Common myeloid progenitor, CD34-positive (primary cell): ENCODE data around the gene RTEL1.

ENCODE experiments used
- CTCF ChIA-PET: fragments of 350-600 bp; sonication (Branson Sonifier 250); formaldehyde crosslinking; loops from one replicate; lab custom pipeline; 2021; ENCODE audit warnings: antibody characterized with exemption; lab: Charles Lee
- POLR2A ChIA-PET: fragments of 350-600 bp; sonication (Branson Sonifier 250); formaldehyde crosslinking; loops from one replicate; lab custom pipeline; 2021; ENCODE audit warnings: antibody characterized with exemption; lab: Charles Lee
- DNase-seq, 3 donors: peaks; one replicate each; pipeline versions ENCODE4 v3.0.0 to v3.0.0-alpha.2; 2013
- H3K27ac ChIP-seq, 2 experiments: 1 replicate in 1 of 2; 2 replicates in 1 of 2; pipeline ENCODE4 v1.7.0; 2013; ENCODE audit warnings: inconsistent platforms in 2 of 2, low read length in 2 of 2, mild to moderate bottlenecking in 2 of 2, low read depth in 1 of 2, moderate library complexity in 1 of 2; ENCODE audit not compliant: severe bottlenecking in 2 of 2, insufficient read depth in 1 of 2, poor library complexity in 1 of 2
- H3K27me3 ChIP-seq, 5 experiments: replicated peaks in 2 of 5; 1 replicate in 3 of 5; 2 replicates in 2 of 5; pipeline versions ENCODE4 v1.6.1 to v1.7.0; 2013; ENCODE audit warnings: low read length in 4 of 5, mild to moderate bottlenecking in 2 of 5, moderate library complexity in 2 of 5, inconsistent platforms in 1 of 5; ENCODE audit not compliant: insufficient read depth in 5 of 5, control insufficient read depth in 4 of 5
- H3K36me3 ChIP-seq, 4 experiments: 1 replicate in 2 of 4; 2 replicates in 2 of 4; pipeline versions ENCODE4 v1.6.1 to v1.7.0; 2013; ENCODE audit warnings: low read length in 3 of 4, control low read depth in 1 of 4, mild to moderate bottlenecking in 1 of 4; ENCODE audit not compliant: control insufficient read depth in 4 of 4, insufficient read depth in 4 of 4
- H3K4me1 ChIP-seq, 4 experiments: 1 replicate in 3 of 4; 2 replicates in 1 of 4; pipeline versions ENCODE4 v1.6.1 to v1.7.1; 2013; ENCODE audit warnings: low read length in 3 of 4, mild to moderate bottlenecking in 3 of 4, control low read depth in 1 of 4, inconsistent platforms in 1 of 4, moderate library complexity in 1 of 4; ENCODE audit not compliant: control insufficient read depth in 4 of 4, insufficient read depth in 4 of 4; ENCODE audit errors: control extremely low read depth in 1 of 4
- H3K4me3 ChIP-seq, 7 experiments: 1 replicate in 4 of 7; 2 replicates in 3 of 7; pipeline versions ENCODE4 v1.5.1 to v1.7.0; 2013; ENCODE audit warnings: mild to moderate bottlenecking in 7 of 7, low read length in 6 of 7, moderate library complexity in 6 of 7, inconsistent platforms in 2 of 7, low read depth in 2 of 7, control low read depth in 1 of 7; ENCODE audit not compliant: insufficient read depth in 4 of 7, control insufficient read depth in 1 of 7; ENCODE audit errors: extremely low read depth in 1 of 7
- H3K9me3 ChIP-seq, 5 experiments: 1 replicate in 4 of 5; 2 replicates in 1 of 5; pipeline versions ENCODE4 v1.6.1 to v1.7.1; 2013; ENCODE audit warnings: low read length in 4 of 5, mild to moderate bottlenecking in 2 of 5, inconsistent platforms in 1 of 5, low read depth in 1 of 5, moderate library complexity in 1 of 5; ENCODE audit not compliant: control insufficient read depth in 4 of 5, insufficient read depth in 2 of 5; ENCODE audit errors: control extremely low read depth in 1 of 5
- WGBS: methylation state at CpG from one replicate; pipeline ENCODE4 v1.1.5; 2013; ENCODE audit not compliant: insufficient coverage; 5-methylcytosine and 5-hydroxymethylcytosine counted together

RTEL1 gene

GRCh38 chr20:63707558-63708300, 49.6 kb downstream of the RTEL1 start, which contains the start of the genes ARFRP1 and ZGPAT:
ARFRP1 (minus strand) TSS chr20:63707976; CDS start chr20:63707091, 885 bp downstream.
ZGPAT (plus strand) TSS chr20:63708039; CDS start chr20:63708581, 542 bp downstream.
- Histone ChIP-seq H3K27me3 (no peaks in the 10 kb centered on the region), H3K4me3 (peak within 1 kb of the TSS; percentile 63 to 90 (median 81)), H3K36me3 (peaks cover 12 to 59% (median 44%) of the 10 kb centered on the region in 4 experiments), H3K27ac (peak within 1 kb of the TSS; percentile 40 to 77), H3K4me1 (peaks cover 6 to 29% (median 24%) of the 10 kb centered on the region in 4 experiments), H3K9me3 (peaks cover 0 to 4% (median 1%) of the 10 kb centered on the region in 5 experiments)
- DNase-seq = peak; percentile 86 to 93 (median 86)
- WGBS = 0% methylated on average over 74 of the region's 98 CpGs
- CTCF ChIA-PET = interaction anchor here (0.8 to 2.9 kb wide), 12 partner anchors 9 to 161 kb away, joined by 3 to 8 read pairs (median 4); partner anchors contain the start of genes LIME1 and TPD52L2
- POLR2A ChIA-PET = interaction anchor here (0.6 to 0.8 kb wide), 2 partner anchors 55 to 70 kb away, joined by 3 read pairs; partner anchors contain the start of gene STMN3

- ChIA-PET CTCF (interaction anchor here (0.9 to 2.9 kb wide), 11 partner anchors 10 to 160 kb away, joined by 3 to 8 read pairs (median 4); partner anchors contain the start of gene LIME1), POLR2A (interaction anchor here (0.6 kb wide), 1 partner anchor 56 kb away, joined by 3 read pairs; the partner anchor contains the start of gene STMN3)
- Histone ChIP-seq H3K4me3 (peak overlapping the region; percentile 58 to 90 (median 81)), H3K9me3 (peaks cover 0 to 4% (median 1%) of the 10 kb centered on the region in 5 experiments), H3K4me1 (peaks cover 6 to 29% (median 24%) of the 10 kb centered on the region in 4 experiments), H3K27ac (peak overlapping the region in 1 of 2 experiments; percentile 77), H3K27me3 (no peaks in the 10 kb centered on the region), H3K36me3 (peaks cover 12 to 56% (median 46%) of the 10 kb centered on the region in 4 experiments)
- 28% methylated on average over 62 of the region's 67 CpGs for WGBS
- DNase-seq = peak in 1 of 3 donors; percentile 25
These were observed 50.4 kb downstream of the RTEL1 start for GRCh38 chr20:63708301-63709148.

GRCh38 chr20:63709149-63709527, 51.0 kb downstream of the RTEL1 start:
- Histone ChIP-seq H3K9me3 (peaks cover 0 to 4% (median 1%) of the 10 kb centered on the region in 5 experiments), H3K27me3 (no peaks in the 10 kb centered on the region), H3K4me1 (peaks cover 6 to 29% (median 24%) of the 10 kb centered on the region in 4 experiments), H3K4me3 (peak overlapping the region in 3 of 7 experiments; percentile 81 to 90 (median 86)), H3K27ac (no peak overlapping the region), H3K36me3 (peaks cover 12 to 51% (median 43%) of the 10 kb centered on the region in 4 experiments)
- DNase-seq = no peak
- WGBS = 97% methylated on average over 9 of the region's 17 CpGs
- POLR2A ChIA-PET = interaction anchor here (0.6 kb wide), 1 partner anchor 20 kb away, joined by 3 read pairs; no protein-coding TSS in a partner anchor
- CTCF ChIA-PET = interaction anchor here (1.1 to 2.9 kb wide), 5 partner anchors 10 to 54 kb away, joined by 3 to 8 read pairs (median 5); no protein-coding TSS in a partner anchor

GRCh38 chr20:63711085-63711645, 53.1 kb downstream of the RTEL1 start:
- ChIA-PET POLR2A (no interaction called here), CTCF (interaction anchor here (0.6 to 0.9 kb wide), 2 partner anchors 14 to 17 kb away, joined by 3 read pairs; no protein-coding TSS in a partner anchor)
- H3K4me1 ChIP-seq = peaks cover 5 to 26% (median 21%) of the 10 kb centered on the region in 4 experiments
- H3K9me3 ChIP-seq = peaks cover 6 to 14% (median 11%) of the 10 kb centered on the region in 5 experiments
- no peaks in the 10 kb centered on the region for H3K27me3 ChIP-seq
- no peak for DNase-seq
- WGBS = 85% methylated on average over 9 of the region's 12 CpGs
- no peak overlapping the region for H3K27ac ChIP-seq
- H3K36me3 ChIP-seq = peaks cover 7 to 41% (median 36%) of the 10 kb centered on the region in 4 experiments
- no peak overlapping the region for H3K4me3 ChIP-seq

- whole genome bisulfite sequencing = no CpG with 5 or more reads among the region's 1 CpG
- peaks cover 6 to 14% (median 12%) of the 10 kb centered on the region in 5 experiments for H3K9me3 ChIP-seq
- no peaks in the 10 kb centered on the region for H3K27me3 ChIP-seq
- CTCF ChIA-PET = interaction anchor here (0.6 to 0.9 kb wide), 2 partner anchors 13 to 16 kb away, joined by 3 read pairs; no protein-coding TSS in a partner anchor
- no peak for DNase-seq
- no peak overlapping the region for H3K4me3 ChIP-seq
- peaks cover 0 to 16% (median 11%) of the 10 kb centered on the region in 4 experiments for H3K4me1 ChIP-seq
- POLR2A ChIA-PET = interaction anchor here (0.7 kb wide), 1 partner anchor 11 kb away, joined by 3 read pairs; no protein-coding TSS in a partner anchor
- no peak overlapping the region for H3K27ac ChIP-seq
- peaks cover 9 to 44% (median 36%) of the 10 kb centered on the region in 4 experiments for H3K36me3 ChIP-seq
These were observed 54.1 kb downstream of the RTEL1 start for GRCh38 chr20:63712191-63712590.

- WGBS = 100% methylated on average over 3 of the region's 5 CpGs
- no peaks in the 10 kb centered on the region for H3K27me3 ChIP-seq
- CTCF ChIA-PET = interaction anchor here (1.2 kb wide), 1 partner anchor 9 kb away, joined by 3 read pairs; no protein-coding TSS in a partner anchor
- peaks cover 22 to 62% (median 41%) of the 10 kb centered on the region in 4 experiments for H3K36me3 ChIP-seq
- H3K27ac ChIP-seq = no peak overlapping the region
- H3K4me1 ChIP-seq = no peaks in the 10 kb centered on the region
- peak in 2 of 3 donors; percentile 34 to 56 for DNase-seq
- H3K4me3 ChIP-seq = no peak overlapping the region
- peaks cover 6 to 25% (median 20%) of the 10 kb centered on the region in 5 experiments for H3K9me3 ChIP-seq
- POLR2A ChIA-PET = no interaction called here
These were observed 56.7 kb downstream of the RTEL1 start for GRCh38 chr20:63714858-63715257.
